IMR-90 (cell line): ENCODE data around the gene HSPB7. TPM values are rescaled to one million over a fixed set of nuclear protein-coding genes. Genes with fewer than 3 reads are reported as not detected.

ENCODE experiments used
- ATAC-seq: fragments of 200-7000 bp; cut with Tn5 transposase; 2 replicates; pipeline ENCODE4 v1.9.1; 2020; ENCODE audit warnings: low read depth, mild to moderate bottlenecking, moderate library complexity
- BruUV-seq: library from RNA; stranded (reverse); fragments of 400-500 nt; replicated peaks from 2 replicates; lab custom pipeline; 2021; lab: Mats Ljungman, UMichigan
- CTCF ChIA-PET: fragments of 300-600 bp; formaldehyde crosslinking; extraction: SDS; loops from one replicate; lab custom pipeline; 2021; ENCODE audit warnings: antibody characterized with exemption; lab: Yijun Ruan, JAX
- POLR2A ChIA-PET: fragments of 300-600 bp; sonication (Branson Sonifier 250); formaldehyde crosslinking; loops from one replicate; lab custom pipeline; 2022; ENCODE audit warnings: antibody characterized with exemption; ENCODE audit not compliant: unreplicated experiment; lab: Charles Lee
- DNase-seq: peaks from one replicate; pipeline ENCODE4 v3.0.0; 2013
- H2AFZ ChIP-seq: replicated peaks from 2 replicates; pipeline ENCODE3; 2013; ENCODE audit warnings: low read length, mild to moderate bottlenecking; ENCODE audit not compliant: poor library complexity
- H2AK5ac ChIP-seq: 2 replicates; pipeline ENCODE4 v1.6.1; 2013; ENCODE audit warnings: low read depth, low read length, inconsistent platforms
- H2AK9ac ChIP-seq: replicated peaks from 2 replicates; pipeline ENCODE3; 2013; ENCODE audit warnings: mild to moderate bottlenecking, low read depth, low read length, moderate library complexity; ENCODE audit not compliant: poor library complexity
- H2BK120ac ChIP-seq: 2 replicates; pipeline ENCODE4 v1.6.1; 2013; ENCODE audit warnings: low read depth, low read length, inconsistent platforms
- H2BK15ac ChIP-seq: 3 replicates; pipeline ENCODE4 v1.6.1; 2013; ENCODE audit warnings: low read depth, low read length, inconsistent platforms
- H2BK20ac ChIP-seq: 2 replicates; pipeline ENCODE4 v1.6.1; 2013; ENCODE audit warnings: low read depth, mild to moderate bottlenecking, inconsistent platforms, low read length, moderate library complexity
- H2BK5ac ChIP-seq: 2 replicates; pipeline ENCODE4 v1.6.1; 2013; ENCODE audit warnings: mild to moderate bottlenecking, low read depth, low read length, inconsistent platforms; ENCODE audit not compliant: poor library complexity, severe bottlenecking
- H3K14ac ChIP-seq: replicated peaks from 2 replicates; pipeline ENCODE4 v1.6.1; 2013; ENCODE audit warnings: low read depth, low read length, inconsistent platforms
- H3K18ac ChIP-seq: 2 replicates; pipeline ENCODE4 v1.6.1; 2013; ENCODE audit warnings: low read depth, low read length, control low read depth
- H3K23ac ChIP-seq: 2 replicates; pipeline ENCODE4 v1.6.1; 2013; ENCODE audit warnings: low read depth, low read length, inconsistent platforms
- H3K27ac ChIP-seq: 2 replicates; pipeline ENCODE4 v1.5.1; 2013; ENCODE audit warnings: mild to moderate bottlenecking, control low read depth, low read length; ENCODE audit not compliant: insufficient read depth
- H3K27me3 ChIP-seq: 2 replicates; pipeline ENCODE4 v1.6.1; 2013; ENCODE audit warnings: low read length; ENCODE audit not compliant: control insufficient read depth, insufficient read depth
- H3K36me3 ChIP-seq: 2 replicates; pipeline ENCODE4 v1.6.1; 2013; ENCODE audit warnings: low read length, mixed read lengths; ENCODE audit not compliant: control insufficient read depth, insufficient read depth
- H3K4ac ChIP-seq: 2 replicates; pipeline ENCODE4 v1.6.1; 2013; ENCODE audit warnings: low read depth, low read length, inconsistent platforms
- H3K4me1 ChIP-seq: 2 replicates; pipeline ENCODE4 v1.6.1; 2013; ENCODE audit warnings: low read length, mixed read lengths; ENCODE audit not compliant: control insufficient read depth, insufficient read depth
- H3K4me2 ChIP-seq: 2 replicates; pipeline ENCODE4 v1.6.1; 2013; ENCODE audit warnings: low read depth, mild to moderate bottlenecking, control low read depth, low read length, moderate library complexity
- H3K4me3 ChIP-seq: 2 replicates; pipeline ENCODE4 v1.5.1; 2013; ENCODE audit warnings: low read depth, mild to moderate bottlenecking, control low read depth, low read length, moderate library complexity; ENCODE audit not compliant: insufficient read depth
- H3K56ac ChIP-seq: 2 replicates; pipeline ENCODE4 v1.6.1; 2013; ENCODE audit warnings: low read length, inconsistent platforms; ENCODE audit not compliant: insufficient read depth; ENCODE audit errors: extremely low read depth
- H3K79me1 ChIP-seq, 2 experiments: 2 replicates each; pipeline ENCODE4 v1.6.1; 2013; ENCODE audit warnings: low read length in 2 of 2, inconsistent platforms in 1 of 2, low read depth in 1 of 2
- H3K9ac ChIP-seq: 2 replicates; pipeline ENCODE4 v1.6.1; 2013; ENCODE audit warnings: low read depth, low read length, control low read depth
- H3K9me1 ChIP-seq: 2 replicates; pipeline ENCODE4 v1.6.1; 2013; ENCODE audit warnings: low read length, inconsistent platforms; ENCODE audit not compliant: insufficient read depth
- H3K9me3 ChIP-seq: 2 replicates; pipeline ENCODE4 v1.6.1; 2013; ENCODE audit warnings: low read length; ENCODE audit not compliant: control insufficient read depth, insufficient read depth
- H4K20me1 ChIP-seq: 2 replicates; pipeline ENCODE4 v1.6.1; 2013; ENCODE audit warnings: low read length, inconsistent platforms; ENCODE audit not compliant: insufficient read depth
- H4K5ac ChIP-seq: 2 replicates; pipeline ENCODE4 v1.6.1; 2013; ENCODE audit warnings: mild to moderate bottlenecking, low read depth, low read length, control low read depth
- H4K8ac ChIP-seq, 2 experiments: 2 replicates each; pipeline ENCODE4 v1.6.1; 2013; ENCODE audit warnings: low read depth in 2 of 2, low read length in 2 of 2, control low read depth in 1 of 2, inconsistent platforms in 1 of 2
- H4K91ac ChIP-seq: 2 replicates; pipeline ENCODE4 v1.6.1; 2013; ENCODE audit warnings: low read depth, low read length, inconsistent platforms; ENCODE audit not compliant: insufficient read depth
- BHLHE40 ChIP-seq: fragments of 150-350 bp; IDR thresholded peaks from 2 replicates; pipeline ENCODE4 v1.6.1; 2016; ENCODE audit warnings: mild to moderate bottlenecking, low read depth, low read length
- CEBPB ChIP-seq: IDR thresholded peaks from 2 replicates; pipeline ENCODE4 v1.6.1; 2012; ENCODE audit warnings: low read depth, low read length, improper control_type of control experiment
- CHD1 ChIP-seq: IDR thresholded peaks from 2 replicates; pipeline ENCODE4 v1.6.1; 2012; ENCODE audit warnings: low read depth, low read length, improper control_type of control experiment
- MAFK ChIP-seq: IDR thresholded peaks from 2 replicates; pipeline ENCODE4 v1.6.1; 2012; ENCODE audit warnings: low read depth, low read length, improper control_type of control experiment
- MXI1 ChIP-seq: IDR thresholded peaks from 2 replicates; pipeline ENCODE4 v1.6.1; 2012; ENCODE audit warnings: low read depth, mild to moderate bottlenecking, low read length, moderate library complexity, borderline replicate concordance
- NFE2L2 ChIP-seq: fragments of 150-350 bp; IDR thresholded peaks from 2 replicates; pipeline ENCODE4 v1.6.1; 2016; ENCODE audit warnings: low read depth, mild to moderate bottlenecking, low read length
- POLR2A ChIP-seq: IDR thresholded peaks from 2 replicates; pipeline ENCODE4 v1.6.1; 2012; ENCODE audit warnings: mild to moderate bottlenecking, low read depth, low read length
- RAD21 ChIP-seq: IDR thresholded peaks from 2 replicates; pipeline ENCODE4 v1.6.1; 2012; ENCODE audit warnings: low read length, improper control_type of control experiment
- RCOR1 ChIP-seq: IDR thresholded peaks from 2 replicates; pipeline ENCODE4 v1.6.1; 2012; ENCODE audit warnings: mild to moderate bottlenecking, low read length, improper control_type of control experiment; ENCODE audit not compliant: insufficient replicate concordance
- RFX5 ChIP-seq: IDR thresholded peaks from 2 replicates; pipeline ENCODE4 v1.8.0; 2012; ENCODE audit warnings: low read depth, mild to moderate bottlenecking, low read length, moderate library complexity
- SMC3 ChIP-seq: fragments of 150-350 bp; IDR thresholded peaks from 2 replicates; pipeline ENCODE4 v1.6.1; 2016; ENCODE audit warnings: low read depth, mild to moderate bottlenecking, antibody characterized with exemption, low read length, moderate library complexity
- WGBS, 2 experiments: methylation state at CpG; one replicate each; pipeline versions ENCODE4 v1.1.5 to v1.1.7; 2013; ENCODE audit warnings: missing lambda C conversion rate in 2 of 2; ENCODE audit not compliant: insufficient read length in 1 of 2; ENCODE audit errors: extremely low coverage in 2 of 2; 5-methylcytosine and 5-hydroxymethylcytosine counted together
- dilution Hi-C: fragments of 300-500 bp; cut with HindIII; formaldehyde crosslinking; loops from one replicate; pipeline ENCODE4 v1.14.3; 2018; ENCODE audit warnings: low sequenced_read_pairs; ENCODE audit not compliant: unreplicated experiment
- in situ Hi-C: fragments of 300-500 bp; cut with MboI; formaldehyde crosslinking; loops from 3 replicates; pipeline ENCODE4 v1.14.3; 2019; ENCODE audit warnings: low sequenced_read_pairs, inconsistent platforms, mixed read lengths
- intact Hi-C: fragments of 100-400 bp; cut with micrococcal nuclease; formaldehyde crosslinking; loops from 2 replicates; pipeline ENCODE4 v1.10.0; 2022
- polyA plus RNA-seq, 3 experiments: library from polyadenylated mRNA; depleted of rRNA; stranded (reverse); fragments of >200 nt; gene quantifications; 2 replicates each; pipeline ENCODE4 v1.2.3, GENCODE V29; 2012; ENCODE audit warnings: low replicate concordance in 1 of 3
- total RNA-seq: library from RNA; depleted of rRNA; stranded (reverse); fragments of >200 nt; gene quantifications from 2 replicates; pipeline ENCODE4 v1.2.3, GENCODE V29; 2012
- TF ChIP-seq, protein P1 (sequence below): conservative IDR thresholded peaks from 2 replicates; pipeline ENCODE4 v1.5.1; 2012; ENCODE audit warnings: mild to moderate bottlenecking, low read depth, low read length, improper control_type of control experiment
- TF ChIP-seq, protein P2 (sequence below): fragments of 150-350 bp; IDR thresholded peaks from 2 replicates; pipeline ENCODE4 v1.6.1; 2016; ENCODE audit warnings: low read depth, mild to moderate bottlenecking, low read length, moderate library complexity, borderline replicate concordance

Gene HSPB7
- total and polyA plus RNA-seq, 2 of the 4 experiments (the other 2 are of a cell fraction): 0.54 to 3.0 TPM

DNA sequence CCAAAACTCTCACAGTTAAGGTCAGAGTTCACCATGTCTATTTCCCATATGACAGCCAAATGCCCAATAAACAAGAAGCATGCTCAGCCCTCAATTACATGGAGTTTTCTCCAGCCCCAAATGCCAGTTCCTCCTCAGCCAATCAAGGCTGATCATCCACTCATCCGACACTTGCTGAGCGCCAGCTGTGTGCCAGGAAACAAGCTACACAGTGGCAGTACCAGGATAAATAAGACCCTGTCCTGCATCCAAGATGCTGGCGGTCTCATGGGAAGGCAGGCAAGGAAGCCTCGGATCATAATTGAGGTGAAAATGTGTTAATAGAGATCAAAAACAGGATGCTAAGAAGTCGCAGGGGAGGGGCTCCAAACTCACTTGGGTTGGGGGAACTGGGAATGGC is 49.7 kb downstream of the HSPB7 start:
- H3K4ac ChIP-seq: 0 out of 2 replicates have a peak overlapping the region, but pooled peaks have one; percentile 8
- intact Hi-C loops: no loop called here
- no peak overlapping the region for H2BK15ac ChIP-seq
- no peak overlapping the region for H3K18ac ChIP-seq
- no peak for DNase-seq
- H3K4me2 ChIP-seq: no peak overlapping the region
- no peak overlapping the region for H3K14ac ChIP-seq
- peaks cover 34 to 81% of the 10 kb centered on the region in 2 experiments for H3K79me1 ChIP-seq
- H3K9ac ChIP-seq: no peak overlapping the region
- ATAC-seq: no peak
- H2AK9ac ChIP-seq: no peak overlapping the region
- 70% methylated on average over 2 of the region's 5 CpGs; no CpG with 5 or more reads in 1 of the 2 experiments for WGBS, 2 experiments
- no peak overlapping the region for H2AFZ ChIP-seq
- no peak overlapping the region for H2AK5ac ChIP-seq
- TF ChIP-seq, protein P1, sequence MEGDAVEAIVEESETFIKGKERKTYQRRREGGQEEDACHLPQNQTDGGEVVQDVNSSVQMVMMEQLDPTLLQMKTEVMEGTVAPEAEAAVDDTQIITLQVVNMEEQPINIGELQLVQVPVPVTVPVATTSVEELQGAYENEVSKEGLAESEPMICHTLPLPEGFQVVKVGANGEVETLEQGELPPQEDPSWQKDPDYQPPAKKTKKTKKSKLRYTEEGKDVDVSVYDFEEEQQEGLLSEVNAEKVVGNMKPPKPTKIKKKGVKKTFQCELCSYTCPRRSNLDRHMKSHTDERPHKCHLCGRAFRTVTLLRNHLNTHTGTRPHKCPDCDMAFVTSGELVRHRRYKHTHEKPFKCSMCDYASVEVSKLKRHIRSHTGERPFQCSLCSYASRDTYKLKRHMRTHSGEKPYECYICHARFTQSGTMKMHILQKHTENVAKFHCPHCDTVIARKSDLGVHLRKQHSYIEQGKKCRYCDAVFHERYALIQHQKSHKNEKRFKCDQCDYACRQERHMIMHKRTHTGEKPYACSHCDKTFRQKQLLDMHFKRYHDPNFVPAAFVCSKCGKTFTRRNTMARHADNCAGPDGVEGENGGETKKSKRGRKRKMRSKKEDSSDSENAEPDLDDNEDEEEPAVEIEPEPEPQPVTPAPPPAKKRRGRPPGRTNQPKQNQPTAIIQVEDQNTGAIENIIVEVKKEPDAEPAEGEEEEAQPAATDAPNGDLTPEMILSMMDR: no peak
- TF ChIP-seq CHD1: no peak
- TF ChIP-seq CEBPB: no peak
- no peak for TF ChIP-seq POLR2A
- TF ChIP-seq BHLHE40: no peak
- no peak for TF ChIP-seq RFX5
- TF ChIP-seq, protein P2, sequence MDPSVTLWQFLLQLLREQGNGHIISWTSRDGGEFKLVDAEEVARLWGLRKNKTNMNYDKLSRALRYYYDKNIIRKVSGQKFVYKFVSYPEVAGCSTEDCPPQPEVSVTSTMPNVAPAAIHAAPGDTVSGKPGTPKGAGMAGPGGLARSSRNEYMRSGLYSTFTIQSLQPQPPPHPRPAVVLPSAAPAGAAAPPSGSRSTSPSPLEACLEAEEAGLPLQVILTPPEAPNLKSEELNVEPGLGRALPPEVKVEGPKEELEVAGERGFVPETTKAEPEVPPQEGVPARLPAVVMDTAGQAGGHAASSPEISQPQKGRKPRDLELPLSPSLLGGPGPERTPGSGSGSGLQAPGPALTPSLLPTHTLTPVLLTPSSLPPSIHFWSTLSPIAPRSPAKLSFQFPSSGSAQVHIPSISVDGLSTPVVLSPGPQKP: no peak
- no peak for TF ChIP-seq SMC3
- no peak for TF ChIP-seq RAD21
- no peak for TF ChIP-seq RCOR1
- no peak for TF ChIP-seq MXI1
- TF ChIP-seq MAFK: no peak
- no peak for TF ChIP-seq NFE2L2
- no peak overlapping the region for H3K4me3 ChIP-seq
- peaks cover 23% of the 10 kb centered on the region for H3K9me1 ChIP-seq
- dilution Hi-C loops: no loop called here
- H2BK20ac ChIP-seq: no peak overlapping the region
- H3K27ac ChIP-seq: no peak overlapping the region
- H3K4me1 ChIP-seq: peaks cover 15% of the 10 kb centered on the region
- H4K20me1 ChIP-seq: peaks cover 18% of the 10 kb centered on the region; the same call in 1 of the 2 replicates
- H3K9me3 ChIP-seq: no peaks in the 10 kb centered on the region; the same call in 1 of the 2 replicates
- H3K27me3 ChIP-seq: no peaks in the 10 kb centered on the region
- ChIA-PET CTCF (no interaction called here), POLR2A (no interaction called here)
- H4K8ac ChIP-seq: no peak overlapping the region
- peak overlapping the region; percentile 64; the same call in 1 of the 2 replicates for H3K23ac ChIP-seq
- no TSS peak for BruUV-seq
- no peak overlapping the region for H3K56ac ChIP-seq
- H4K91ac ChIP-seq: no peak overlapping the region
- no peak overlapping the region for H4K5ac ChIP-seq
- in situ Hi-C loops: no loop called here
- H2BK5ac ChIP-seq: no peak overlapping the region
- H2BK120ac ChIP-seq: no peak overlapping the region
- H3K36me3 ChIP-seq: peaks cover 28% of the 10 kb centered on the region
